HepG2 (cell line): ENCODE measurements around the gene EEIG1. TPM values are rescaled to one million over a fixed set of nuclear protein-coding genes. Genes with fewer than 3 reads are reported as not detected.

Experiments
- ARID2 ChIP-seq: sonication (generic); formaldehyde crosslinking; IDR thresholded peaks from 2 replicates; pipeline ENCODE4 v1.8.1; 2022; ENCODE audit warnings: mild to moderate bottlenecking, missing genetic modification reagents, borderline replicate concordance
- CEBPG ChIP-seq: IDR thresholded peaks from 2 replicates; pipeline ENCODE4 v1.6.1; 2016
- DMAP1 ChIP-seq: IDR thresholded peaks from 2 replicates; pipeline ENCODE4 v1.6.1; 2016
- EED ChIP-seq: sonication (generic); formaldehyde crosslinking; IDR thresholded peaks from 2 replicates; pipeline ENCODE4 v1.5.0; 2020; ENCODE audit warnings: mild to moderate bottlenecking, missing genetic modification reagents
- FOXJ3 ChIP-seq: sonication (generic); formaldehyde crosslinking; IDR thresholded peaks from 2 replicates; pipeline ENCODE4 v1.4.0; 2020; ENCODE audit warnings: missing genetic modification reagents, mild to moderate bottlenecking, borderline replicate concordance
- HDAC2 ChIP-seq: sonication (generic); formaldehyde crosslinking; IDR thresholded peaks from 2 replicates; pipeline ENCODE4 v1.4.0; 2020; ENCODE audit warnings: missing genetic modification reagents
- KLF12 ChIP-seq: sonication (generic); formaldehyde crosslinking; IDR thresholded peaks from 2 replicates; pipeline ENCODE4 v1.4.0; 2020; ENCODE audit warnings: missing genetic modification reagents, borderline replicate concordance
- KLF13 ChIP-seq: sonication (generic); formaldehyde crosslinking; IDR thresholded peaks from 2 replicates; pipeline ENCODE4 v1.4.0; 2020; ENCODE audit warnings: mild to moderate bottlenecking, missing genetic modification reagents
- NRL ChIP-seq: sonication (generic); formaldehyde crosslinking; IDR thresholded peaks from 2 replicates; pipeline ENCODE4 v1.5.0; 2020; ENCODE audit warnings: missing genetic modification reagents, mild to moderate bottlenecking, moderate library complexity, borderline replicate concordance
- SAFB2 ChIP-seq: sonication (generic); formaldehyde crosslinking; IDR thresholded peaks from 2 replicates; pipeline ENCODE4 v1.5.1; 2020; ENCODE audit warnings: missing genetic modification reagents, low read depth, mild to moderate bottlenecking, borderline replicate concordance
- SATB2 ChIP-seq: sonication (generic); formaldehyde crosslinking; IDR thresholded peaks from 2 replicates; pipeline ENCODE4 v1.5.0; 2020; ENCODE audit warnings: missing genetic modification reagents
- TAF1 ChIP-seq: sonication (generic); formaldehyde crosslinking; IDR thresholded peaks from 2 replicates; pipeline ENCODE4 v1.4.0; 2020; ENCODE audit warnings: missing genetic modification reagents
- TOE1 ChIP-seq: sonication (generic); formaldehyde crosslinking; IDR thresholded peaks from 2 replicates; pipeline ENCODE4 v1.4.0; 2020; ENCODE audit warnings: mild to moderate bottlenecking, missing genetic modification reagents
- ZBTB1 ChIP-seq: sonication (generic); formaldehyde crosslinking; IDR thresholded peaks from 2 replicates; pipeline ENCODE4 v1.4.0; 2020; ENCODE audit warnings: missing genetic modification reagents, borderline replicate concordance
- ZBTB21 ChIP-seq: sonication (generic); formaldehyde crosslinking; IDR thresholded peaks from 2 replicates; pipeline ENCODE4 v1.4.0; 2020; ENCODE audit warnings: missing genetic modification reagents
- ZNF138 ChIP-seq: sonication (generic); formaldehyde crosslinking; IDR thresholded peaks from 2 replicates; pipeline ENCODE4 v1.5.0; 2020; ENCODE audit warnings: mild to moderate bottlenecking, low read depth, missing genetic modification reagents
- ZNF24 ChIP-seq: fragments of 450-650 bp; IDR thresholded peaks from 2 replicates; pipeline ENCODE4 v1.6.1; 2017; ENCODE audit warnings: antibody characterized with exemption, mild to moderate bottlenecking
- ZNF607 ChIP-seq: sonication (generic); formaldehyde crosslinking; IDR thresholded peaks from 2 replicates; pipeline ENCODE4 v1.5.1; 2020; ENCODE audit warnings: missing genetic modification reagents, mild to moderate bottlenecking, borderline replicate concordance
- ZNF609 ChIP-seq: sonication (generic); formaldehyde crosslinking; IDR thresholded peaks from 2 replicates; pipeline ENCODE4 v1.4.0; 2020; ENCODE audit warnings: mild to moderate bottlenecking, missing genetic modification reagents, borderline replicate concordance
- ZNF720 ChIP-seq: sonication (generic); formaldehyde crosslinking; IDR thresholded peaks from 2 replicates; pipeline ENCODE4 v1.4.0; 2020; ENCODE audit warnings: missing genetic modification reagents
- ZNF768 ChIP-seq: sonication (generic); formaldehyde crosslinking; IDR thresholded peaks from 2 replicates; pipeline ENCODE4 v1.4.0; 2020; ENCODE audit warnings: missing genetic modification reagents
- ZSCAN12 ChIP-seq: sonication (generic); formaldehyde crosslinking; IDR thresholded peaks from 2 replicates; pipeline ENCODE4 v1.9.0; 2021; ENCODE audit warnings: mild to moderate bottlenecking, missing genetic modification reagents
- polyA plus RNA-seq, 8 experiments: library from polyadenylated mRNA; depleted of rRNA in 3 of 8; stranded (reverse) in 7 of 8; unstranded in 1 of 8; fragments of >200 nt; fragmentation: Illumina TruSeq in 4 of 8; extraction: Trizol in 4 of 8; gene quantifications; 2 replicates each; pipeline versions ENCODE4 v1.2.1 to v1.2.3, GENCODE V29; 2011 to 2016; ENCODE audit warnings: low read depth in 4 of 8, missing spikeins in 1 of 8, mixed read lengths in 1 of 8; ENCODE audit not compliant: insufficient read depth in 1 of 8
- total RNA-seq, 5 experiments: library from RNA; depleted of rRNA; stranded (reverse); fragments of >200 nt; fragmentation: Illumina TruSeq; extraction: Trizol; gene quantifications; 2 replicates each; pipeline ENCODE4 v1.2.3, GENCODE V29; 2016; ENCODE audit warnings: low read depth in 1 of 5
- TF ChIP-seq, protein P1 (sequence below): sonication (generic); formaldehyde crosslinking; conservative IDR thresholded peaks from 2 replicates; pipeline ENCODE4 v1.8.1; 2023; ENCODE audit warnings: missing genetic modification reagents
- TF ChIP-seq, protein P2 (sequence below): sonication (generic); formaldehyde crosslinking; IDR thresholded peaks from 2 replicates; pipeline ENCODE4 v1.9.0; 2021; ENCODE audit warnings: missing genetic modification reagents, mild to moderate bottlenecking, borderline replicate concordance

Gene EEIG1
- total and polyA plus RNA-seq, 2 of the 13 experiments (the other 11 are each of a cell fraction or from before 2014, with no cell fraction given), result 16.6 to 25.2 TPM

- TF ChIP-seq SATB2 (CRISPR knock-in tag), result no peak
- no peak for TF ChIP-seq EED (CRISPR knock-in tag)
- TF ChIP-seq, protein P1, sequence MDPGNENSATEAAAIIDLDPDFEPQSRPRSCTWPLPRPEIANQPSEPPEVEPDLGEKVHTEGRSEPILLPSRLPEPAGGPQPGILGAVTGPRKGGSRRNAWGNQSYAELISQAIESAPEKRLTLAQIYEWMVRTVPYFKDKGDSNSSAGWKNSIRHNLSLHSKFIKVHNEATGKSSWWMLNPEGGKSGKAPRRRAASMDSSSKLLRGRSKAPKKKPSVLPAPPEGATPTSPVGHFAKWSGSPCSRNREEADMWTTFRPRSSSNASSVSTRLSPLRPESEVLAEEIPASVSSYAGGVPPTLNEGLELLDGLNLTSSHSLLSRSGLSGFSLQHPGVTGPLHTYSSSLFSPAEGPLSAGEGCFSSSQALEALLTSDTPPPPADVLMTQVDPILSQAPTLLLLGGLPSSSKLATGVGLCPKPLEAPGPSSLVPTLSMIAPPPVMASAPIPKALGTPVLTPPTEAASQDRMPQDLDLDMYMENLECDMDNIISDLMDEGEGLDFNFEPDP, result no peak
- no peak for TF ChIP-seq KLF12 (CRISPR knock-in tag)
- no peak for TF ChIP-seq NRL (CRISPR knock-in tag)
- TF ChIP-seq CEBPG (CRISPR knock-in tag), result no peak
- peak; percentile 12; the same call in 1 of the 2 replicates for TF ChIP-seq HDAC2
- no peak for TF ChIP-seq ZBTB1 (CRISPR knock-in tag)
- TF ChIP-seq ZNF720, result no peak
- no peak for TF ChIP-seq ZNF24
- TF ChIP-seq ZBTB21 (CRISPR knock-in tag), result no peak
- TF ChIP-seq ARID2 (CRISPR knock-in tag), result no peak
- no peak for TF ChIP-seq KLF13 (CRISPR knock-in tag)
- TF ChIP-seq FOXJ3 (CRISPR knock-in tag), result no peak
- no peak for TF ChIP-seq ZSCAN12 (CRISPR knock-in tag)
- 0 out of 2 replicates have a peak, but pooled peaks have one; percentile 41 for TF ChIP-seq ZNF607
- no peak for TF ChIP-seq TAF1 (CRISPR knock-in tag)
- TF ChIP-seq ZNF138 (CRISPR knock-in tag), result no peak
- no peak for TF ChIP-seq ZNF609
- TF ChIP-seq SAFB2 (CRISPR knock-in tag), result no peak
- TF ChIP-seq TOE1 (CRISPR knock-in tag), result no peak
- TF ChIP-seq DMAP1 (CRISPR knock-in tag), result no peak
- TF ChIP-seq ZNF768 (CRISPR knock-in tag), result no peak
- TF ChIP-seq, protein P2, sequence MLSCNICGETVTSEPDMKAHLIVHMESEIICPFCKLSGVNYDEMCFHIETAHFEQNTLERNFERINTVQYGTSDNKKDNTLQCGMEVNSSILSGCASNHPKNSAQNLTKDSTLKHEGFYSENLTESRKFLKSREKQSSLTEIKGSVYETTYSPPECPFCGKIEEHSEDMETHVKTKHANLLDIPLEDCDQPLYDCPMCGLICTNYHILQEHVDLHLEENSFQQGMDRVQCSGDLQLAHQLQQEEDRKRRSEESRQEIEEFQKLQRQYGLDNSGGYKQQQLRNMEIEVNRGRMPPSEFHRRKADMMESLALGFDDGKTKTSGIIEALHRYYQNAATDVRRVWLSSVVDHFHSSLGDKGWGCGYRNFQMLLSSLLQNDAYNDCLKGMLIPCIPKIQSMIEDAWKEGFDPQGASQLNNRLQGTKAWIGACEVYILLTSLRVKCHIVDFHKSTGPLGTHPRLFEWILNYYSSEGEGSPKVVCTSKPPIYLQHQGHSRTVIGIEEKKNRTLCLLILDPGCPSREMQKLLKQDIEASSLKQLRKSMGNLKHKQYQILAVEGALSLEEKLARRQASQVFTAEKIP (CRISPR knock-in tag), result no peak
Measured at GRCh38 chr9:127987103-127987614, 6.4 kb upstream of the EEIG1 start (continued).
